DLD1 (cell line): ENCODE data around the gene TECRL.

Source experiments
- in situ Hi-C: cut with HindIII; loops from 2 replicates; pipeline ENCODE4 v1.10.0; 2017; ENCODE audit warnings: low sequenced_read_pairs

TECRL gene, protein sequence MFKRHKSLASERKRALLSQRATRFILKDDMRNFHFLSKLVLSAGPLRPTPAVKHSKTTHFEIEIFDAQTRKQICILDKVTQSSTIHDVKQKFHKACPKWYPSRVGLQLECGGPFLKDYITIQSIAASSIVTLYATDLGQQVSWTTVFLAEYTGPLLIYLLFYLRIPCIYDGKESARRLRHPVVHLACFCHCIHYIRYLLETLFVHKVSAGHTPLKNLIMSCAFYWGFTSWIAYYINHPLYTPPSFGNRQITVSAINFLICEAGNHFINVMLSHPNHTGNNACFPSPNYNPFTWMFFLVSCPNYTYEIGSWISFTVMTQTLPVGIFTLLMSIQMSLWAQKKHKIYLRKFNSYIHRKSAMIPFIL

DNA sequence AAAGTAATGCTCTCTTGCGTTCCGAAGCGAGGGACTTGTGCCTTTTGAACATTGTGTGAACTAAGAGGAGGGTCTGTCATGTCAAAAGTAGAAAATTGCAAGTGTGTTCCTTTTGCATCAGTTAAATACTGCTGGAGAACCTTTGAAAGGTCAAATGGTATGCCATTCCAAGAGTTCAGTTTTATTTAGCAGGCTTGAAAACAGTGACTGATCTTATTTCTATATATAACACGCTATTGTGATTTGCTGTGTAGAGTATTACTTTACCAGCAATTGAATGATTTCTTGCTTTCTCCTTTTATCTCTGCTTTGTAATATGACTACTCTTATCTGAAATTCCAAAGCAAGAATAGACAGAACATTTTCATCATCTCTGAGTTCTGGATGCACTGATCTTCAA is at the start of gene TECRL:
TSS of gene TECRL (minus strand) at position 151 of the 400 bp plus-strand sequence. CDS start at position 52, 99 bp downstream.
- in situ Hi-C loops, result no loop called here

DNA sequence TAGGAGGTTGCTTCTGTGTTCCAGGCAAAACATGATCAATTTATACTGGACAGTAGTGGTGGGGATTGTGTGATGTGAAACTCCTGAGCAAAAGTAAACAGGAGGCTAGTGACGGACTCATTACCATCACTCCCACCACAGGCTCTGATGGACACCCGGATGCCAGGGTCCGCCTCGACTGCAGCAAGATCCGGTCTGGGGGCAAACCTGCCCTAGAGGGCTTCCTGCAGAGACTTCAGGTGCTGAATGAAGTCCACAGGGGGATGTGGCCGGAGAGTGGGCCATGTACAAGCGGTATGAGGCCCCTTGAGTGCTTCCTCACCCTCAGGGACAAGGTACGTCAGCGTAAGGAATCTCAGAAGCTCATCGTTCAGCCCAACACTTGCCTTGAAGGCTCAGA is 23.4 kb upstream of the TECRL start:
- in situ Hi-C loops, result no loop called here

DNA sequence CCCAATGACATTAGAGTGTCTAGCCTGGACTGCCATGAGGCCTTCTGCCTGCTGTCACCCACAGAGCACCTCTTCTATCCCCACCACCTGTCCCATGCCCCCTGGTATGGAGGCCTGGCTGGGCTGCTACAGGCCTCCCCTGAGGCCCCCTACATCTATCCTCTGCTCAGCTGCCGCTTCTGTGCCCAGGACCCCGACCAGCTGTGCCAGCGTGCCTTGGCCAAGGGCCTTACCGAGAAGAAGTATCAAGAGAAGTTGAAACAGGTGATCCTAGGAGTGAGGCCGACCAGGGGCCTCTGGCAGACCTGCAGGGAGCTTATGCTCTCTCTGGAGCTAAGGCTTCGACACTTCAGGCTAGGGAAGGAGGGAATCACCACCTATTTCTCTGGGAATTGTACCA is 21.7 kb upstream of the TECRL start:
- in situ Hi-C loops, result no loop called here

DNA sequence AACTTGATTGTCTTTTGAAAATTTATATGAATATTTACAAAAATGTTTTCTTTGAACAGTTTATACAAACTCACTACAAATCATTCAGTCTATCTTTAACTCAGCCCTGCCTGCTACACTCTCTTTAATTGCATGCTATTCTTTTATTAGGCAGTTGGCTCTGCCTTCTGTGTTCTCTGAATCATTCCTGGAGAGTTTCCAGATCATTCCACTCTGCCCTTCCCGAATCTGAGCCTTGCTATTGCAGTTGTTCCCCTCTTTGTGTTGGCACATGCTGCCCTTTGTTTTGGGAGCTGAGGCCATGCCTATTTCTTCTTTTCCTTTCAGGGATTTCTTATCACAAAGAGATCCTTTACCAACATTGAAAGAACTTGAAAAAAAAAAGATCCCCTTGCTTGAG is 8.7 kb upstream of the TECRL start:
- in situ Hi-C loops, result no loop called here

DNA sequence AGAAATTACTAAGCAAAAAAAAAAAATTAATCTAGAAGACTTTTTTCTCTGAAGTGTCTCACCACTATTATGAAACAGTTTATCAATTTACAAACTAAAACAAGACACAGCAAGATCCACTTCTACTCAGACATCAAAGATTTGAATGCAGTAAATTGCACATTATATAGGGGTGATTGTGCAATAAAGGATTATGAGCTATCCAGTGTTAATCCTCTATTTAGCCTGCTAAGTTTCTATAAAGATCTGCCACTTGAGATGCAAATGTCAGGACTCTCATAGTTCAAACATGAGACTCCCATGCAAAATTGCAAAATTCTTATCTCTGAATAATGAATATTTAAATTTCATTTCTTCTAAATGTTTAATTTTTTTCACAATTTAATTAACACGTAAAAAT is 2.2 kb downstream of the TECRL start:
- in situ Hi-C loops, result no loop called here

DNA sequence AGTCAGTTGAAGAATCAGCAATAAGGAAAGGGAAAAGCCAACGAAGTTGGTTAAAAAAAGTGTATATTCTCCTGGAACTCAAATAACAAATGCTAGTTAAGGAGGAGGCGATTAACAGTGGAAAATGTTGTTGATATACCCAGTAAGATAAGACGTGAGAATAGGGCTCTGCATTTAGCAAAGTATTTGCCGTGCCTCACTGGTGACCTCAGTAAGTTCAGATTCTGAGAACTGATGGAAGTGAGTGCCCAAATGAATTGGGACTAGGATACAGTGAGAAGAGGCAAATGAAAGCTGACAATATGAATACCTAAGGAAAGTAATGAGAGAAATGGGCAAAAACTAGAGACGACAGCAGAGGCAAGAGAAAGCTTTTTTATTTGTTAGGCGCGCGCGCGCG is 3.5 kb downstream of the TECRL start:
- in situ Hi-C loops, result no loop called here

DNA sequence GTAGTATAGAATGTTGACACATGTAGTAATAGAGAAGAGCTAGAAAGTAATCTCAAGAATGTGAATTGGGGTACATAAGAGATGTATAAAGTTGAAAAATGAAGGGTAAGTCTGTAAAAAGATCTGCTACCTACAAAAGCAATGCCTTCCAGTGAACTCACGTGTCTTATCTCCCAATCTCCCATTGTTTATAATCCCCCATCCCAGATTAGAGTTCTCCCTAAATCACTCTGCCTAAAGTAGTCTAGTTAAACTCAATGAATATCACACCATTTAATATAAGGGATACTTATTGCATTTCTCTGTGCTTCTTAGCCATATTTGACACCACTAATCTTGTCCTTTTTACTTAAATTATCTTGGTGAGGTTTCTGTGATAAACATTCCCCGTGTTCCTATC is 6.6 kb downstream of the TECRL start:
- in situ Hi-C loops, result no loop called here

DNA sequence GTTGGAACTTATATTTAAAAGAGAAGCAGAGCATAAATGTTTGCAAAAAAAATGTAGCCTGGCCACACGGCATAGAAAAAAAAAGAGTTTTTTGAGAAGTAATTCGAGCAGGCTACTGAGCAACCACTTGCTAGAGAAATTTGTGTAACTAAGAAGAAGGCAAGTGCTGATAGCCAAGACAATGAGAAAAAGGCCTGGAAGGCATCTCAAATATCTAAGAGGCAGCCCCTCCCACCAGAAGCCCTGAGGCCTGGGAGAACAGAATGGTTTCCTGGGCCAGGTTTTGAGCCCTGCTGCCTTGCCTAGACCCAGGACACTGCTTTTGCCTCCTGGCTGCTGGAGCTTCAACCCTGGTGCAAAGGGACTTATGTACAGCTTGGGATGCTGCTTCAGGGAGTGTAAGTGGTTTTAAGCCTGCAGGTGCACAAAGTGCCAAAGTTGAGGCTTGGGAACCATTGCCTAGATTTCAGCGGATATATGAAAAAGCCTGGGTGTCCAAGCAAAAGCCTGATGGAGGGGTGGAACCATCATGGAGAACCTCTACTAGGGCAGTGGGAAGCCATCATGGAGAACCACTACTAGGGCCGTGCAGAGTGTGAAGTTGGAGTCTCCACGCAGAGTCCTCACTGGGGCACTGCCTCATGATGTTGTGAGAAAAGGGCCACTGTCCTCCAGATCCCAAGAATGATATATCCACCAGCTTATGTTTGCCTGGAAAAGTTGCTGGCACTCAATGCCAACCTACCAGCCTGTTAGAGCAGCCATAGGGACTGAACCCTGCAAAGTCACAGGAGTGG is 9.7 kb downstream of the TECRL start:
- in situ Hi-C loops, result no loop called here

DNA sequence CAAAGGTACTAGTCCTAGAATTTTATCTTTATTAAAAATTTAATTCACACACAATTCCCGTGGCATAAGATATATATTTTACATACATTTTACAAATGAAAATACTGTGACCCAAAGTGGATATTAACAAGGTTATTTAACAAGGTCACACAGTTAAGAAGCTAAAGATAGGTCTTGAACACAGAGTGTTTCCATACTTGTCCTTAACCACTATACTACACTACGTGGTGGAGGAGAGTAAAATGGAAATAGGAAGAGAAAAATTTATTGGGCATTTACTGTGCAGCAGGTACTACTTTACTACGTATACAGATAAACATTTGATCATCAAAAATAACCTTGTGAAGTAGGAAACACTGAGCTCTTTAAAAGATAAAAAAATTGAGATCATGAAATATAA is 14.8 kb downstream of the TECRL start:
- in situ Hi-C loops, result no loop called here

DNA sequence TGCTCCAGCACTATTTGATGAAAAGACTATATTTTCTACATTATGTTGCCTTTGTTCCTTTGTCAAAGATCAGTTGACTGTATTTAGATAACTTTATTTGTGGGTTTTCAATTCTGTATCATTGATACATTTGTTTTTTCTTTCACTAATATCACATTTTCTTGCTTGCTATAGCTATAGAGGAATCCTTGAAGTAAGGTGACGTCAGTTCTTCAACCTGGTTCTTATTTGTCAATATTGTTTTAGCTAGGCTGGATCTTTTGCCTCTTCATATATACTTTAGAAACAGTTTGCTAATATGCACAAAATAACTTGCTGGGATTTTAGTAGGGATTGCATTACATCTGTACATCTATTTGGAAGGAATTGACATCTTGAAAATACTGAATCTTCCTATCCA is 21.0 kb downstream of the TECRL start:
- in situ Hi-C loops, result no loop called here

DNA sequence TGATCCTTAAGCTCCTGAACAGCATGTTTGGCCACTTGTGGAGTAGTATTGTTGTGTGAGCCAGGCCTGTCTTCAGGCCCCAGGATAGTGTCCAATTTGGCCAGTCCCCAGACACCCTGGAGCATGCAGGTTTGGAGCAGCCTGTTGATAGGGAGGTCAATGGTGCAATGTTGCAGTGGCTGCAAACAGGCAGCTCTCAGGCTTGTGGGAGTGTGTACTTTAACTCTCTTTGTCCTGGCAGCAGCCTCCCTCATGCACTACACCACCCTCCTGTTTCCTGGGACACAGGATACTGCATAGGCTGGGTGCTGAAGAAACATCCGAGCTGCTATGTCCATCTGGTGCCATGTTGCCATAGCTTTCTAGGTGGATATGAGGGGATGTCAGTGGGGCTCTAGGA is 24.0 kb downstream of the TECRL start:
- in situ Hi-C loops, result no loop called here

DNA sequence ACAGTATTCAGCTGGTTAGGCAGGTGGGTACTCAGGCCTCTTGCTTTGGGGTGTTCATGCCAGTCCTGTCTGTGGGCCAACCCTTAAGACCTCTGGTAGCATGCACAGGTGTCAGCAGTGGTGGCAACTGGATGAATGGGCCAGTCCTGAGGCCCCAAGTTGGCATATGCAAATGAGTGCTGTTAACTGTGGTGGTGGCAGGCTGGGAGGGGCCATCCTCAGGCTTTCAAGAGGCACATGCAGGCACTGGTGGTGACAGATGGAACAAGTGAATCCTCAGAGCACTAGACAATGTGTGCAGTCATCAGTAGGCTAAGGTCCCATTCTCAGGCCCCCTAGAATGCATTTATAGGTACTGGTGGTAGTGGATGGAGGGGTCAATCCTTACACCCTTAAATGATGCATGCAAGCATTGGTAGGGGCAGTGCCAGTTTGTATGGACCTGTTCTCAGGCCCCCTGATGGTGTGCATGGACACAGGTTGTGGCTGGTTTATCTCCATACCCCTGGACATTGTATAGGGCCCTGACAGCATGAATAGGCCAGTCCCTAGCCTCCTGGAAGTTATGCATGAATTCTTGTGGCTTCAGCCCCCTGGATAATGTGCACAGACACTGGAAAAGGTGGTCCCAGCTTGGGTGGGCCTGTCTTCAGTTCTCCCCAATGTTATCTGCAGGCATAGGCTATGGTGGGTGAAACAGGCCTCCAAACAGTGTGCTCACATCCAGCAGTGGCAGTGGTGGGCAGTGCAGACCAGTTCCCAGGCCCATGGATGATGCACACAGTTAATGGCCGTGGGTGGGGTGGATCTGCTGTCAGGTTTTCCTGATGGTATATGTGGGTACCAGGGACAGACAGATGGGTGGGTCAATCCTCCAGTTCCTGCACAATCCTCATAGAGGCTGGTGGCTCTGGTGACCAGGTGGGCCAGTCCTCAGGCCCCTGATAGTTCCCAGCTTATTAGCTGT is 24.7 kb downstream of the TECRL start:
- in situ Hi-C loops, result no loop called here

DNA sequence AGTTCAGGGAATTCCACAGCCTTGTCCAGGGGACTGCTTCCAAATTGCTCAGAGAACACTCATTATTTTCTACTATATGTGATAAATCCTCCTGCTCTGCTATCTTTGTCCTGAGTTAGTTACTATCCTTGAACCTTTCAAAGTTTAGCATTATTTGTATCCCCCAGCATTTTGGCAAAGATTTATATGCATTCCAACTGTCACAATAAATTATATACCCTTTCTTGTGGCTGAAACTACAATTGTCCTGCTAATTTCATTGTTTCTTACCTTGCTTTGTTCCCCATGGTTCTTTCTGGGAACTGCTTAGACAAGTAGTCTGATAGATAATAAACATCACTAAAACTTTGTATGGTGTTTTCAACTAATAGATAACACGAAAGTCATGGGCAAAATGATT is 40.5 kb downstream of the TECRL start:
- in situ Hi-C loops, result no loop called here

DNA sequence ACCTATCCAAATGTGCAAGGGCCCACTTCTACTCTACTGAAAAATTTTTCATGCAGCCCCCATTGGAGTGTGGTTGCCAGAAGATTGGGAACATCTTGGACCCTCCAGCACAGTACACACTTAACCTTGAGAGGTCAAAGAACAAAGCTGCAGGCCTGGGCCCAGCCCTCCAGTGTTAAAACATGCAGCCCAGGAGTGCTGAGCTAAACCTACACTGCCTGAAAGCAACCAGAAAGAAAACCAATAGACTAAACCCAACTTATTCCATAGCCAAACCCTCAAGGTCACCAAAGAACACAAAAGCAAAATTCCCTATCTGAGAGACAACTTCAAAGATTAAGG is 47.9 kb downstream of the TECRL start:
- in situ Hi-C loops, result no loop called here

DNA sequence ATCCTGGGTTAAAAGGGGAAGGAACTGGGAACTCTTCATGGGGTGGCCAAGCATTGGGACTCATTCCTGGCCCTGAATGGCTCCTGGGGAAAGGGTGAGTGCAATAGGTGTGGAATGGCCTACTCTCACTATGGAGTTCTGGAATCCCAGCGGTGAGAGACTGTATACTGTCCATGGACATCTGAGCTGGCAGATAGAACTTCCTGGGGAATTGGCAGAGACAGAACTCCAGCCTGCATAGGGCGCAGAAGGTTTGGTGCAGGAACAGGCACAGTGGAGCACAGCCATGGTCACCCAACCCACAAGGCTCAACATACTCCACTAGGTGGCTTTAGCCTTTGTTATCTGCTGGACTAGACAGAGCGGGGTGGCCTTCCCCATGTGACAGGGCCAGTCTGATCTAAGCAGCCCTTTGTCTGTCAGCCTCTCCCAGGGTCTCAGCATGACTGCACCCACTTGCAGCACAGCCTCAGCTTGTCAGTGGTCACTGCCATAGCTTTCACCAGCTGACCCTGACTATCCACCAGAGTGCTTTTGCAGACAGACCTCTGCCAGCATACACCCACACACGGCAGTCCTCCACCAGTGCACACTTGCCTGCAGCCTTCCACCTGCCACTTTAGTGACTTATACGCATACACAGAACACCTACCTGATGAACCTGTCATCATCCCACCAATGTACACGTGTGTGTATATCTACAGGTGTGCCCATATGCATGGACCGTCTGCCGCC is 48.4 kb downstream of the TECRL start:
- in situ Hi-C loops, result no loop called here

DNA sequence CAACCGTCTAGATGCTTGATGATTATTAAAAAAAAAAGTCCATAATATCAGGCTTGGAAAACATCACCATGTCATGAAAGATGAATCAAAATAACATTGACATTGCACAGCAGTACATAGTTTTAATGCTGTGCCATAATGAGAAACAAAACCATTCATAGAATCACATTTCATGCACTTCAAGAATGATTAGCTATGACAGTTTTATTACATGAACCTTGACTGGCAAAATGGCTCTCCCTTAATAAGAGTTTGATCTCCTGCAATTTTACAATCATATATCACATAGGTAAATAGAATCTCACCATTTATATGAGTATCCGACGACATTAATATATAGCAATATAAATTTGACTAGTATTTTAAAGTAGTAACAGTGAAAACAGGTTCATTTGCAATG is 49.8 kb downstream of the TECRL start:
- in situ Hi-C loops, result no loop called here

DNA sequence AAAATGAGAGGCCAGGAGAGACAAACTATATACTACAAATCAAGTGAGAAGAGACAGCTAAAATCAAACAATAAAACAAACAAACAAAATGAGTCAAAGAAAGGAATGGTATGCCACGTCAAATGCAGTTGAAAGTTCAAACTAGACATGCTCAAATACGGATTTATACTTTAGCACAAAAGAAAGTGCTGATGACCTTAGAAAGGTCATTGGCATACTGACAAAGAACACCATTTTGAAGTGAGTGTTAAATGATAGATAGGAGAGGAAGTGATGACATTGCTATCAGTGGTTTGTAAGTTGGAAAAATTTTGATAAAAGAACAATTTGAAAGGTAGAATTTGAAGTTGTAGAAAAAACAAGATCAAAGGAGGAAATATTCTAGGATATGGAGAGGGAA is 55.3 kb downstream of the TECRL start:
- in situ Hi-C loops, result no loop called here

DNA sequence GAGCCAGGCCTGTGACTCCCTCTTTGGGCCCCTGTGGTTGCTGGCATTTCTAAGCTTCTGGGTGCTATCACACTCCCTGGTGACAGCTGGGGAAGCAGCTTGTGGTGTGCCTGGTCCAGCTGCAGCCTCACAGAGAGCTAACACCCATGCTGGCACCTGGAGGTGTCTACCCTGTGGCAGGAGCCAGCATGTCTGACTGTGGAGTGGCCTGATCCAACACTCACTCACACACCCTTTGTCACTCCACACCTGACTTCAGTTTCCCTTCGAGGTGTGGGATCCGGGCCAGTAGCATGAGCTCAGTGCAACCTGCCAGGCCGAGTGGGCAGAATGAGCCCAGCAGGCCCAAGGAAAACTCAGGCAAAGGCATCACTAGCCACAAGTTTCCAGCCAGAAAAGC is 67.5 kb downstream of the TECRL start:
- in situ Hi-C loops, result no loop called here

DNA sequence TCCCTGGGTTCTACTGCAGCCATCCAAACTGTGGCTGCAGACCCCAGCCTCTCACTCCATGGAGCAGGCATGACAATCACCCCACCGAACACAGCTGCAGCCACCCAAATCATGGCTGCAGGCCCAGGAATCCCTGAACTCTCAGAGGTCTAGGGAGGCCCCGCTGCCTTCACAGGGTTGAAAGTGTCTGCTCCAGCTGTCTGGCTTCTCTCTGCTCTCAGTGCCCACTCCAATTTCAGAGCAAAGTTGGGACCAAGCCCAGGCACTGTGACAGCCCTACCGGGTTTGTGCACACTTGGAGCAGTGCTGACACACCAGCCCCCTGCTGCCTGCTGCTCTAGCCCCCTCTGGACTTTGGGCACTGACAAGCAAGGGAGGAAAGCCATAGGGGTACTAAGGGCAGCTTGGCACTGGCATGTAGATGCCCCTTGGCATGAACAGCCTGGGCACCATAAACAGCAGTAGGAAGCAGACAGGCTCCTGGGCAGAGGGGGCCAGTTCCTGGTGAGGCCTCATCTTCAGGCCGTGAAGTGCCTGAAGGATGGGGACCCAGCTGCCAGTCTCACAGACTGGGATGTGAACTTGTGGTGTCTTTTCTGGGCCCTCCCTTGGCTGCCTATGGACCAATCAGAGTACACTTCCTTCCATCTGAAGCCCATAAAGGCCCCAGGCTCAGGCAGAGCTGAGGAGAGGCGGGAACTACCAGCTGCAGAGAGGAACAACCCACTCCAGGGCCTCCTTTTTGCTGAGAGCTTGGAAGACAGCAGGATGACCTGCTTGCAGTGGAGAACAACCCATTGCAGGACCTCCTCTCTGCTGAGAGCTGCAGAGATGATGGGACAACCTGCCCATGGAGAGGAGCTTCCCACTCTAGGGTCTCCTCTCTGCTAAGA is 68.8 kb downstream of the TECRL start:
- in situ Hi-C loops, result no loop called here

DNA sequence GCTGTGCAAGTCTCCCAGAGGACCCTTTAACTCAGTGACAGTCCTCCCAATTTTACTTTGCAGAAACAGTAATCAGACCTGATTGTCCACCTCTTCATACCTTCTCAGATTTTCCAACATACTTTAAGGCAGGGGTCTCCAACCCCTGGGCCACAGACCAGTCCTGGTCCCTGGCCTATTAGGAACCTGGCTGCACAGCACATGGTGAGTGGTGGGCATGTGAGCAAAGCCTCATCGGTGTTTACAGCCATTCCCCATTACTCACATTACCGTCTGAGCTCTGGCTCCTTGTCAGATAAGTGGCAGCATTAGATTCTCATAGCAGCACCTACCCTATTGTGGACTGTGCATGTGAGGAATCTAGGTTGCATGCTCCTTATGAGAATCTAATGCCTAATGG is 74.3 kb downstream of the TECRL start:
- in situ Hi-C loops, result no loop called here
